ENCODE measurements around the gene TSSC4. TPM values are rescaled to one million over a fixed set of nuclear protein-coding genes. Genes with fewer than 3 reads are reported as not detected.

Gene TSSC4
- total and polyA plus RNA-seq, 9 donors: 25.2 to 36.7 (median 27.3) TPM

DNA sequence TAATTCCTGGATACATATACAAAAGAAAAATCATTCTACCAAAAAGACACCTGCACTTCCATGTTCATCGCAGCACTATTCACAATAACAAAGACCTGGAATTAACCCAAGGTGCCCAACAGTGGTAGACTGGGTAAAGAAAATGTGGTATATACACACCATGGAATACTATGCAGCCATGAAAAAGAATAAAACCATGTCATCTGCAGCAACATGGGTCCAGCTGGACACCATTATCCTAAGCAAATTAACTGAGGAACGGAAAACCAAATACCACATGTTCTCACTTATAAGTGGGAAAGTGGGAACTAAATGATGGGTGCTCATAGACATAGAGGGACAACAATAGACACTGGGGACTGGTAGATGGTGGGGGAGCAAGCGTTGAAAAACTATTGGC lies 39.3 kb downstream of the TSSC4 start:
- WGBS (ENCODE audit: insufficient coverage): no CpG with 5 or more reads among the region's 3 CpGs
- H3K27ac ChIP-seq (ENCODE audit: low read length): no peak overlapping the region
- no peaks in the 10 kb centered on the region for H3K36me3 ChIP-seq (ENCODE audit: control insufficient read depth, insufficient read depth, low read length)
- peaks cover 31% of the 10 kb centered on the region for H3K27me3 ChIP-seq (ENCODE audit: control insufficient read depth, insufficient read depth, low read length)
- no peak for DNase-seq
- no peaks in the 10 kb centered on the region for H3K9me3 ChIP-seq (replicated peaks; ENCODE audit: control insufficient read depth, low read depth, low read length)
- no peaks in the 10 kb centered on the region for H3K4me1 ChIP-seq (ENCODE audit: control insufficient read depth, insufficient read depth, low read length)
- H3K4me3 ChIP-seq (ENCODE audit: low read length): no peak overlapping the region

DNA sequence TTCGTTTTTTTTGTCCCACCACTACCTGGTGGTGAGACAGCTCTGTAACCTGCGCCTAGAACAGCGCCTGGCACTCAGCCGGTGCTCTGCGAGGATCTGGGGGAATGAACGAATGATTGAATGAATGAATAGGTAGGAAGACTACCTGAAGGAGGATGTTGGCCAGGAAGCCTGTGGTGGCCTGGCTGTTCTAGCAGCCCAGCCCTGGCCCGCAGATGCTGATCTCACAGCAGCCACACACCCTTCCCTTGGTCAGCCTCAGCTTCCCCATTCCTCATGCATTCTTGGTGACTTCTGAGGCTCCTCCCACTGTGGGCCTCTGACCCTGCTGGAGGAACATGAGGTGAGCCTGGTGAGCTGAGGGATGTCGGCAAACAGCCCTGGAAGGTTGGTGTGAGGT lies 40.1 kb downstream of the TSSC4 start:
- Histone ChIP-seq H3K9me3 (replicated peaks; ENCODE audit: control insufficient read depth, low read depth, low read length) (no peaks in the 10 kb centered on the region), H3K27ac (ENCODE audit: low read length) (no peak overlapping the region), H3K27me3 (ENCODE audit: control insufficient read depth, insufficient read depth, low read length) (peaks cover 36% of the 10 kb centered on the region), H3K4me1 (ENCODE audit: control insufficient read depth, insufficient read depth, low read length) (peaks cover 3% of the 10 kb centered on the region), H3K36me3 (ENCODE audit: control insufficient read depth, insufficient read depth, low read length) (no peaks in the 10 kb centered on the region), H3K4me3 (ENCODE audit: low read length) (no peak overlapping the region)
- WGBS (ENCODE audit: insufficient coverage): 63% methylated on average over 2 of the region's 8 CpGs
- no peak for DNase-seq

DNA sequence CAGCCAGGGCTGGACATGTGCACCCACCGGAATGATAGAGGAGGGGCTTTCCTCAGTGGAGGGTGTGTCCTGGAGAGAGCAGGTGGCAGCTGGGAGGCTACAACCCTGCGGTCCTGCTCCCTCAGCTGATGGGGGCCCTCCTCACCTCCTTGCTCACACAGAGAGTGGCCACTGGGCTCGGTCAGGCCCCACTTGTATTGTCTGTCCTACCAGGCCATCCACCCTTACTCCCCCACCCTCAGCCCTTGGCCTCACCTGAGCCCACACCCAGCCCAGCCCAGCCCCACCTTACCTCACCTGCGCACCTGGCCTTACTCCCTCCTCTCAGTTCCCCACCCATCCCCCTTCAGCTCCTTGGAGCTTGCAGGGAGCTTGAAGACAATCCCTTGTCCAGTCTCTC lies 40.6 kb downstream of the TSSC4 start:
- Histone ChIP-seq H3K9me3 (replicated peaks; ENCODE audit: control insufficient read depth, low read depth, low read length) (no peaks in the 10 kb centered on the region), H3K4me1 (ENCODE audit: control insufficient read depth, insufficient read depth, low read length) (peaks cover 8% of the 10 kb centered on the region), H3K27me3 (ENCODE audit: control insufficient read depth, insufficient read depth, low read length) (peaks cover 41% of the 10 kb centered on the region), H3K27ac (ENCODE audit: low read length) (no peak overlapping the region), H3K36me3 (ENCODE audit: control insufficient read depth, insufficient read depth, low read length) (no peaks in the 10 kb centered on the region), H3K4me3 (ENCODE audit: low read length) (no peak overlapping the region)
- 60% methylated on average over 3 of the region's 4 CpGs for WGBS (ENCODE audit: insufficient coverage)
- DNase-seq: no peak

DNA sequence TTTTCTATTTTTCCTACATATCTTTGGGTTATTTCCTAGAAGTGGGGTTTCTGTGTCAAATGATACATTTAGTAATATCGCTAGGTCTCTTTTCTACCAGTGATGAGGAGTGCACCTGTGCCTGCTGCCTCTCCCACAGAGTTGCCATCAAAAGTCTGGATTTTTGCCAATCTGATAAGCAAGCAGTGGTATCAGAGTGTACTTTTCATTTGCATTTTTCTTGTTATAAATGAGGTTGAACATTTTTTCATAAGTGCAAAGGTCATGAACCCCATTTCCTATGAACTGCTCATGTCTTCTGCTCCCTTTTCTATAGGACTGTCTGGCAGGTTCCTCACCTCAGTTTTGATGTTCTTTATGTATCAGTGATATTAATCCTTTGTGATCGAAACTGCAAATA lies 42.0 kb downstream of the TSSC4 start:
- Histone ChIP-seq H3K27me3 (ENCODE audit: control insufficient read depth, insufficient read depth, low read length) (peaks cover 42% of the 10 kb centered on the region), H3K4me1 (ENCODE audit: control insufficient read depth, insufficient read depth, low read length) (peaks cover 12% of the 10 kb centered on the region), H3K36me3 (ENCODE audit: control insufficient read depth, insufficient read depth, low read length) (no peaks in the 10 kb centered on the region), H3K27ac (ENCODE audit: low read length) (no peak overlapping the region), H3K4me3 (ENCODE audit: low read length) (no peak overlapping the region), H3K9me3 (replicated peaks; ENCODE audit: control insufficient read depth, low read depth, low read length) (no peaks in the 10 kb centered on the region)
- no CpG with 5 or more reads among the region's 2 CpGs for WGBS (ENCODE audit: insufficient coverage)
- DNase-seq: no peak

DNA sequence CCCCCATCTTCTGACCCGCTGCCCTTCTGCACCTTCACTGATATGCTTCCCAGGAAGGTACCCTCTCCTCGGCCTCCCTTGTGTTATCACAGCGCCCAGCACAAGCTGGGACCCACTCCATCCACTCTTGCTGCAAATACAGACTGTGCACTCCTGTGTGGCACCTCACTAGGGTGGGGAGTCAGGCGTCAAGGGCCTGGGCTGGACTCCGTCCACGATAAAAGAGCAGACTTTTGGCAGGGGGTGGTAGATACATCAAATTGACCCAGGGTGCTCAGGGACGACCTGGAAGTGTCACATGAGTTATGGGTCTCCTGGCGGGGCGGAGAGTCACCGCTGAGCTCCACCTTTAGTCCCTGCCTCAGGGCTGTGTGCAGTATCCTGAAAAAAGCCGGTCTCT lies 42.9 kb downstream of the TSSC4 start:
- H3K27me3 ChIP-seq (ENCODE audit: control insufficient read depth, insufficient read depth, low read length): peaks cover 43% of the 10 kb centered on the region

DNA sequence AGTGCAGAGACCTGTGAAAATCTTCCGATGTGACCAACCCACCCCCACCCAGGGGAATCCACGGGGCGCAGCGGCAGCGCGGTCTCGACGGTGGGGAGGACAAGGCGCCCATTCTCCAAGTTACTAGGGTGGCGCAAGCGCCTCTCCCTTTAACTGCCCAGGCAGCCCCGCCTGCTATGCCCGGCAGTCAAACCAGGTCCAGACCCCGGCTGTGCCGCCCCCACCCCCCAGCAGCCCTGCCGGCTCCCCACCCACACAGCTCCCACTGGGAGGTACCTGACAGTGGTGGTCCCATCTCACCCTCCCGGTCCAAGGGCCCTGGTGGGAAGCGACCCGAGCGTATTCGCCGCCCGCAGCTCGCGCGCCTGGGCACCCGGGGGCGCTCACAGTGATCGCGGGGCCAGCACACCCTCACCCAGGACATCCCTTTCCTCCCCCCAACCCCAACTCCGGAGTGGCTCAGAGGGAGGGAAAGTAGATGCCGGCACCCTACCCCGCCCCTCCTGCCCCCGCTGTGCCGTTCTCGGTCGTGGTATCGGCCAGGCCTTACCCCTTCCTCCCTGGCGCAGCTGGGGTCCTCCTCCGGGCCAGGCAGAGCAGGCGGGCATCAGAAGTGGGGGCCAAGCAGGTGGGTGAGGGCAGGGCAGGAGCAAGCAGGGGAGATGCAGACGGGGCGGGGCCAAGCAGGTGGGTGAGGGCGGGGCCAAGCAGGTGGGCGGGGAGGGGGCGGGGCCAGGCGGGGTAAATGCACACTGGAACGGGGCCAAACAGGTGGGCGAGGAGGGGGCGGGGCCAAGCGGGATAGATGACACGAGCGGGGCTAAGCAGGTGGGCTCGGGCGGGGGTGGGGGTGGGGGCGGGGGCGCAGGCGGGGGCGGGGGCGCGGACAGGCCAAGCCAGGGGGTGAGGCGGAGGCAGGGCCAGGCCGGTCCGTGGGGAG lies 43.6 kb downstream of the TSSC4 start, which contains the start of gene TRPM5:
TSS of gene TRPM5 (minus strand) at position 634 of the 940 bp plus-strand sequence. CDS start 21,478 bp downstream, outside the sequence.
- peak within 1 kb of the TSS; percentile 16 for H3K4me3 ChIP-seq (ENCODE audit: low read length)
- H3K4me1 ChIP-seq (ENCODE audit: control insufficient read depth, insufficient read depth, low read length): peaks cover 27% of the 10 kb centered on the region
- DNase-seq: no peak
- no peak within 1 kb of the TSS for H3K27ac ChIP-seq (ENCODE audit: low read length)
- H3K9me3 ChIP-seq (replicated peaks; ENCODE audit: control insufficient read depth, low read depth, low read length): no peaks in the 10 kb centered on the region
- peaks cover 47% of the 10 kb centered on the region for H3K27me3 ChIP-seq (ENCODE audit: control insufficient read depth, insufficient read depth, low read length)
- H3K36me3 ChIP-seq (ENCODE audit: control insufficient read depth, insufficient read depth, low read length): no peaks in the 10 kb centered on the region
- WGBS (ENCODE audit: insufficient coverage): 15% methylated on average over 26 of the region's 64 CpGs

More for the DNA sequence above, 42.9 kb downstream of the TSSC4 start:
- Histone ChIP-seq H3K9me3 (replicated peaks; ENCODE audit: control insufficient read depth, low read depth, low read length) (no peaks in the 10 kb centered on the region), H3K36me3 (ENCODE audit: control insufficient read depth, insufficient read depth, low read length) (no peaks in the 10 kb centered on the region), H3K4me1 (ENCODE audit: control insufficient read depth, insufficient read depth, low read length) (peaks cover 21% of the 10 kb centered on the region), H3K4me3 (ENCODE audit: low read length) (no peak overlapping the region), H3K27ac (ENCODE audit: low read length) (no peak overlapping the region)
- no peak for DNase-seq
- 57% methylated on average over 11 of the region's 11 CpGs for WGBS (ENCODE audit: insufficient coverage)

DNA sequence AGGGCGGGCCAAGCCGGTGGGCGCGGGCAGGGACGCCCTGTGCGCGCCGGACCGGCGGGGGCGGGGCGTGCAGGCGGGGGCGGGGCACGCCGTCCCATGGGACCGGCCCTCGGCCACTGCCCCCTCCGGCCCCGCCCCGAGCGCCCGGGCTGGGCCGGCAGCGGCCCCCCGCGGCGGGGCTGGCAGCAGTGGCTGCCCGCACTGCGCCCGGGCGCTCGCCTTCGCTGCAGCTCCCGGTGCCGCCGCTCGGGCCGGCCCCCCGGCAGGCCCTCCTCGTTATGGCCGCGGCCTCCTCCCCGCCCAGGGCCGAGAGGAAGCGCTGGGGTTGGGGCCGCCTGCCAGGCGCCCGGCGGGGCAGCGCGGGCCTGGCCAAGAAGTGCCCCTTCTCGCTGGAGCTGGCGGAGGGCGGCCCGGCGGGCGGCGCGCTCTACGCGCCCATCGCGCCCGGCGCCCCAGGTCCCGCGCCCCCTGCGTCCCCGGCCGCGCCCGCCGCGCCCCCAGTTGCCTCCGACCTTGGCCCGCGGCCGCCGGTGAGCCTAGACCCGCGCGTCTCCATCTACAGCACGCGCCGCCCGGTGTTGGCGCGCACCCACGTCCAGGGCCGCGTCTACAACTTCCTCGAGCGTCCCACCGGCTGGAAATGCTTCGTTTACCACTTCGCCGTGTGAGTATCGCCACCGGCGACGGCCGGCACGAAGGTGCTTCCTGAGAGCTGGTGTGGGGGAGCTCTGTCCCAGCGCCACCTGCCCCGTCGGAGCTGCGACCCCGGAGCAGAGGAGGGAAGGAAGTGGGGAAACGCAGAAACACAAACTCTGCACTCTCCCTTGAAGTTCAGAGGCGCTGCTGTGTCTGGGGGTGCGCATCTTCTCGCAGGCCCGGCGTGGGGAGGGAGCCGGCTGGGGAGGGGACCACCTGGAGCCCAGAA lies 44.5 kb downstream of the TSSC4 start, which contains the start of gene KCNQ1:
TSS of gene KCNQ1 (plus strand) at position 188 of the 925 bp plus-strand sequence. CDS start at position 279, 91 bp downstream.
- H3K4me1 ChIP-seq (ENCODE audit: control insufficient read depth, insufficient read depth, low read length): peaks cover 29% of the 10 kb centered on the region
- 2% methylated on average over 115 of the region's 116 CpGs for WGBS (ENCODE audit: insufficient coverage)
- peaks cover 47% of the 10 kb centered on the region for H3K27me3 ChIP-seq (ENCODE audit: control insufficient read depth, insufficient read depth, low read length)
- H3K4me3 ChIP-seq (ENCODE audit: low read length): peak within 1 kb of the TSS; percentile 16
- H3K9me3 ChIP-seq (replicated peaks; ENCODE audit: control insufficient read depth, low read depth, low read length): no peaks in the 10 kb centered on the region
- H3K27ac ChIP-seq (ENCODE audit: low read length): no peak within 1 kb of the TSS
- H3K36me3 ChIP-seq (ENCODE audit: control insufficient read depth, insufficient read depth, low read length): no peaks in the 10 kb centered on the region
- DNase-seq: peak; percentile 39

DNA sequence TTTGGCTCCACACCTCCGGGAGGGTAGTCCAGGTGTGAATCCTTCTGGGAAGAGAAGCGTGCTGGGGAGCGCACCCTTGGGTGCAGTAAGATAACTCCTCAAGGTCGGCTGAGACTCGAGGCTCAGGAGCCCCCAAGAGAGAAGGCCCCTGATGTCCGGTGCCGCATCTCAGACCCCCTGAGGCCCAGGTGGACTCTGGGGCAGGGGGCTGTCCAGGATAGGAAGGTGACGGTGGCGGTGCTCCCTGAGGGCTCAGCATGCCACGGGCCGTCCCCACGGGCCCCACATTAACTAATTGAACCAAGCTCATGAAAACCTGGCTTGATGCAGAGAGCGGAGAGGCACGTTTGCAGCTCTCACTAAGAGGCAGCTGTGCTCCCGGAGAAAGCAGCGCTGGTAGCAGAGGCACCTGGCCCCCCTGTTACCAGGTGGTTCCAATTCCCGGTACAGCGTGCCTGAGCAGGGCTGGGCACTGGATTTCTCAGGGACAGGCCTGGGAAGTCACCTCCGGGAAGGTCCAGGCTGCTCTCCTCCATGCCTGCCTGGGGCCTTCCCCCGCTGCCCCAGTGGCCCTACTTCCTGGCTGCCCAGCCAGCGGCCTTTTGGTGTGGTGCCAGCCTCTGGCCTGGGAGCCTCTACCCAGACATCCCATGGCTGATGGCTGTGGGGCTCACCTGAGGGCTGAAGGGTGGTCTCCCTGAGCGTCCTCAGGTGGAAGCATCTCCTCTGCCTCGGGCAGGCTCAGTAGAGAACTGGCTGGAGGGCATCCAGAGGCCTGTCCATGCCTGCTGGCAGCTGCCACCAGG lies 45.4 kb downstream of the TSSC4 start:
- peak overlapping the region; percentile 16 for H3K4me3 ChIP-seq (ENCODE audit: low read length)
- no peaks in the 10 kb centered on the region for H3K9me3 ChIP-seq (replicated peaks; ENCODE audit: control insufficient read depth, low read depth, low read length)
- peaks cover 45% of the 10 kb centered on the region for H3K27me3 ChIP-seq (ENCODE audit: control insufficient read depth, insufficient read depth, low read length)
- H3K27ac ChIP-seq (ENCODE audit: low read length): no peak overlapping the region
- 46% methylated on average over 17 of the region's 23 CpGs for WGBS (ENCODE audit: insufficient coverage)
- no peaks in the 10 kb centered on the region for H3K36me3 ChIP-seq (ENCODE audit: control insufficient read depth, insufficient read depth, low read length)
- peaks cover 29% of the 10 kb centered on the region for H3K4me1 ChIP-seq (ENCODE audit: control insufficient read depth, insufficient read depth, low read length)
- DNase-seq: no peak

DNA sequence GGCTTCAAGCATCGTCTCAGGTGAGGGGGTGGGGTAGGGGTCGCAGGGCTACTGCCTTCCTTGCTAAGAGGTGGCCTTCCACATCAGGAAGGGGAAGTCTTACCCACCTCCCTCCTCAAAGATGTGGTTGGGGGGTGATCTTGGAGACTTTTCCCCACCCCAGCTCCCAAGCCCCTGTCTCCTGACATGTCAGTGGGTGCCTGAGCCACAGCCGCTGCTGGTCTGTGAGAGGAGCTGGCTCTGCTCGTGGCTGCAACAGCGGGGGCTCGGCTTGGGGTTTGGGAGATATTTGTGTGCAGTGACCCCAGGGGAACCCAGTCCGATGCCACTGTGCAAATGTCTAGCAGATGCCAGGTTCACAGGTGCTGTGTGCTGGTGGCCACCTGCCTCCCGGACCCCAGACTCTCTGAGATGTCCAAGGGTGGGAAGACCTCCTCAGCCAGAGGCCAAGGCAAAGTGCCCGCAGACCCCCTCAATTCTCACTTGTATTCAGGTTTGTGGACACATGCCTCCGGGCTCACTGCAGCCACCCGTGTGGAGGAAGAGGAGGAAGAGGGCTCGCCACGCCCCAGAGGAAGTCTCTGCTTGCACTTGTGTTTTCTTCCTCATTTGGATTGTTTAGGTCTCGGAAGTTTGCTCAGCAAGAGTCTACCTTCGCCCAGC lies 46.2 kb downstream of the TSSC4 start:
- Histone ChIP-seq H3K27ac (ENCODE audit: low read length) (no peak overlapping the region), H3K4me3 (ENCODE audit: low read length) (no peak overlapping the region), H3K4me1 (ENCODE audit: control insufficient read depth, insufficient read depth, low read length) (peaks cover 34% of the 10 kb centered on the region), H3K27me3 (ENCODE audit: control insufficient read depth, insufficient read depth, low read length) (peaks cover 46% of the 10 kb centered on the region), H3K9me3 (replicated peaks; ENCODE audit: control insufficient read depth, low read depth, low read length) (no peaks in the 10 kb centered on the region), H3K36me3 (ENCODE audit: control insufficient read depth, insufficient read depth, low read length) (no peaks in the 10 kb centered on the region)
- WGBS (ENCODE audit: insufficient coverage): 66% methylated on average over 10 of the region's 15 CpGs
- no peak for DNase-seq
